DMS 273 (cell line): ENCODE measurements around the gene IFT172.
A peak's percentile ranks its signal among the peaks of the same experiment; 100 is the strongest.
"Not testable (repeated sequence)": the region's sequence is repeated elsewhere in the genome, so short reads cannot be mapped to it uniquely, and the experiment has no call there.

ENCODE experiments used
- DNase-seq: peaks from one replicate; lab custom pipeline; 2025; ENCODE audit not compliant: unreplicated experiment; lab: John Stamatoyannopoulos, UW

The IFT172 gene

DNA sequence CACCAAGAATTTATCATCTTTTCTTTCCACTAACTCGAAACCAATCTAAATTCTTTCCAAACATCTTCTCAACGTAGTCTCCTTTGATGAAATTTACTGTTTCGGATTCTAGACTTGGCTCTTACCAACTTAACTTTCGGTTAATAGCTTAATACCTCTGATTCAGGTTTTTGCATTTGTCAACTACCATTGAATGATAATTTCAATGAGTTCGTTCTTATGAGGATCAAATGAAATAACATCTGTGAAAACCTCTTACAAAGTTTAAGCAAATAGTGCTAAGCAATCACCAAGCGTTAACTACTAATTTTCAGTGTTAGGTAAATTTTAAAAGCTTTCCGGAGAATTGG is 61.7 kb downstream of the IFT172 start:
- no peak for DNase-seq

DNA sequence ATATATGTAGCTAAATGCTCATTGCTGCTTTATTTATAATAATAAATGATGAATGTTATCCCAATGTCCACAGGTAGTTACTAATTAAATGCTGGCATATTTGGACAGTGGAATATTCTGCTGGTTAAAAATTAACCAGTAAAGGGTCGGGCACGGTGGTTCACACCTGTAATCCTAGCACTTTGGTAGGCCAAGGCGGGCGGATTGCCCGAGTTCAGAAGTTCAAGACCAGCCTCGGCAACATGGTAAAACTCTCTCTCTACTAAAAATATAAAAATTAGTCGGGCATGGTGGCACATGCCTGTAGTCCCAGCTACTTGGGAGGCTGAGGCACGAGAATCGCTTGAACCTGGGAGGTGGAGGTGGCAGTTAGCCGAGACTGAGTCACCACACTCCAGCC is 64.5 kb downstream of the IFT172 start:
- not testable (repeated sequence) for DNase-seq

DNA sequence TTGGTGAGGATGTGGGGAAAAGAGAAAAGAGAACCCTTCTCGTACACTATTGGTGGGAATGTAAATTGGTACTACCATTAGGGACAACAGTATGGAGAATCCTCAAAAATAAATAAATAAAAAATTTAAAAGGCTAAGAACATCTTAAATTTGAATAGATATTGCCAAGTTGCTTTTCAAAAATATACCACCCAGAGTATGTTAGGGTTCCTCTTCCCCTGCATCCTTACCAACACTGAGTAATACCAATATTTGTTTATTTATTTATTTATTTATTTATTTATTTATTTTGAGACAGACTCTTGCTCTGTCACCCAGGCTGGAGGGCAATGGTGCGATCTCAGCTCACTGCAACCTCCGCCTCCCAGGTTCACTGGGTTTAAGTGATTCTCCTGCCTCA is 66.6 kb downstream of the IFT172 start:
- no peak for DNase-seq

DNA sequence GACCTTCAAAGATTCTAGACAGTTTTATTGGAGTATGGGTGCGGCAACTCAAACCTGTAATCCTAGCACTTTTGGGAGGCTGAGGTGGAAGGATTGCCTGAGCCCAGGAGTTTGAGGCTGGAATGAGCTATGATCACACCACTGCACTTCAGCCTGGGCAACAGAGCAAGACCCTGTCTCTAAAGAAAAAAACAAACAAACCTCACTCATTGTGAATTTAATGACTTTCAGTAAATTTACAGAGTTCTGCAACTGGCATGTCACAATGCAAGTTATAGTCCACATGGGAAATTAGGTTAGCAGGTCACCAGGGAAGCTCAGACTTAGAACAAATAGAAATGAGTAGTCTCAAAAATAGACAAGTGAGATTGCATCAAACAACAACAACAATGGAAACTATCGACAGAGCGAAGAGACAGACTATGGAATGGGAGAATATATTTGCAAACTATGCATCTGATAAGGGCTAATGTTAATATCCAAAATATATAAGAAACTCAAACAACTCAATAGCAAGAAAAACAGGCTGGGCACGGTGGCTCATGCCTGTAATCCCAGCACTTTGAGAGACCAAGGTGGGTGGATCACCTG is 67.8 kb downstream of the IFT172 start:
- no peak for DNase-seq

DNA sequence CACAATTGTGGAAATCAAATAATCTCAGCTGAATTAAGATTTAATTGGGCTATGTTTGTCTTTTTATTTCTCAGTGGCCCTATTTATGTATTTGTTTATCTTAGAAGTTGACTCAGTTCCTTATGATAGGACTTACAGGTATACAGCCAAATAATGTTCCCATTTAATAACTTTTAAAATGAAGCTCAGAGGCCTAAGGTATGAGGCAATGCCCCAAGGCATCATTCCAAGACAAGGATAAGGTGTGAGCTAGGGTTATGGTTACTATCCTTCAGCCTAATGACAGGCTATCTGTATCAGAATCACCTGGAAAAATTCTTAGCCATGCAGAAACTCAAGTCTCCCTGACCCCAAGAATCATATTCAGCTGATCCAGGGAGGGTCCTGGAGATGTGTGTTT is 68.5 kb downstream of the IFT172 start:
- DNase-seq = no peak

DNA sequence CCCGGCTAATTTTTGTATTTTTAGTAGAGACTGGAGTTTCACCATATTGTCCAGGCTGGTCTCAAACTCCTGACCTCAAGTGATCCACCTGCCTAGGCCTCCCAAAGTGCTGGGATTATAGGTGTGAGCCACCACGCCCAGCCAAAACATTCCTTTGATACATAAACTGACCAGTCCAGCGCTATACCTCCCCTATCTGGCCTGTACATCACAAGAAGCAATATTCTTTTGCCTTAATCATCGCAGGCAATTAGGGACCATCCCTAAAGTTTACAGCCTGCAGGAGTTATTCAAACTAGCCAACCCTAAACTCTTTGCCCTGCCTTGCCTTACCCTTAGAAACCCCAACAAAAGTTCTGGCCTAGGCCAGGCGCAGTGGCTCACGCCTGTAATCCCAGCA is 73.4 kb downstream of the IFT172 start:
- DNase-seq = no peak

DNA sequence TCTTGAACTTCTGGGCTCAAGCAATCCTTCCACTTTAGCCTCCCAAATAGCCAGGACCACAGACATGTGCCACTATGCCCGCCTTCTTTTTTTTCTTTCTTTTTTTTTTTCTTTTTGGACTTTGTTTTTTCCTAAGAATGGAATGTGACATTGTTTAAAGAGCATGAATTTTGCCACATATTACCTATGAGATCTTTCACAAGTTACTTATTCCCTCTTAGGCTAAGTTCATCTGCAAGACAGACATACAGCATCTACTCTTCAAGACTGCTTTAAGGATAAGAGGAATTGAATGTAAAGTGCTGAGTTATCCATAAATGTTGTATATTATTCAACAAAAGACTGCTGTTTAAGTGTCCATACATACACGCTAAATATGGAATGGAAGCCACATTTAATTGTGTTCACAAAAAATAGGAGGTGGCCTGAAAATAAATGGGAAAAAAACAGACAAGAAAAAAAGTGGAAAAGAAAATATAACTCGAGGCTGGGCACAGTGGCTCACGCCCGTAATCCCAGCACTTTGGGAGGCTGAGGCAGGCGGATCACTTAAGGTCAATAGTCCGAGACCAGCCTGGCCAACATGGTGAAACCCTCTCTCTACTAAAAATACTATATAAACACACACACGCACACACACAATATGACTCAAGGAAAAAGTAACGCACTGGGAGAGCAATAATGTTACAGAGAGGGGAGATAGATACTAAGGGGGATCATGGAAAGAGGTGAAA is 77.0 kb downstream of the IFT172 start:
- no peak for DNase-seq

DNA sequence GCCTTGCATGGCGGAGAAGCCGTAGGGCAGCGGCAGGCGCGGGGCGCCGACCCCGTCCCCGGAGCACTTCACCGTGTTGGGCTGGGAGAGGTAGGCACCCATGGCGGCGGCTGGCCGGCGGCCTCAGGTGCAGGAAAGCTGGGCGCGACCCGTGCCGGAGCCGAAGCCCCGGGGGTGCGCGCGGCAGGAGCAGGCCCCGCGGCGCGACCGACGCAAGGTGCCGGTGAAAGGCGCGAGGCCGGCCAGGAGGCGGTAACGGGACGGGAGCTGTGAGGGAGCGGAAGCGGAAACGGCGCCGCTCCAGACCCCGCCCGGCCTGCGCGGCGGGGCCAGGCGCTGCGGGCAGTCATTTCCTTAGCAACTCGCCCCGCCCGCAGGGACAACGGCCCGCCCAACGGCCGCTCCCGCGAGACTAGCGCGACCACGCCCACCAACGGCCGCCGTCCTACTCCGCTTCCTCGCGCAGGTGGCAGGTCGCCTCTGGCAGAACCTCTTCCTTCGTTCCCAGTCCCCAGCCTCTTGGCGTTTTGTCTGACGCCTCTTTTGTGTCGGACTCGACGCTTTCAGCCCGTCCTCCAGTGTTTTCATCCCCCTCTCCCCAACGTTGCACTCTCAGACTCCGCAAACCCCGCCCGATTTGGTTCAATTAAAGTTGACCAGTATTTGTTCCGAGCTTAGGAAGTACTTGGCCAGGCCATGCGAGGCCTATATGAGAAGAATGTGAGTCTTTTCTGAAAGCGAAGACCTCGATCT is 80.0 kb downstream of the IFT172 start, which contains the start of gene PPM1G:
TSS of gene PPM1G (minus strand) at position 271 of the 753 bp plus-strand sequence. CDS start at position 102, 169 bp downstream.
- peak; percentile 98 for DNase-seq

DNA sequence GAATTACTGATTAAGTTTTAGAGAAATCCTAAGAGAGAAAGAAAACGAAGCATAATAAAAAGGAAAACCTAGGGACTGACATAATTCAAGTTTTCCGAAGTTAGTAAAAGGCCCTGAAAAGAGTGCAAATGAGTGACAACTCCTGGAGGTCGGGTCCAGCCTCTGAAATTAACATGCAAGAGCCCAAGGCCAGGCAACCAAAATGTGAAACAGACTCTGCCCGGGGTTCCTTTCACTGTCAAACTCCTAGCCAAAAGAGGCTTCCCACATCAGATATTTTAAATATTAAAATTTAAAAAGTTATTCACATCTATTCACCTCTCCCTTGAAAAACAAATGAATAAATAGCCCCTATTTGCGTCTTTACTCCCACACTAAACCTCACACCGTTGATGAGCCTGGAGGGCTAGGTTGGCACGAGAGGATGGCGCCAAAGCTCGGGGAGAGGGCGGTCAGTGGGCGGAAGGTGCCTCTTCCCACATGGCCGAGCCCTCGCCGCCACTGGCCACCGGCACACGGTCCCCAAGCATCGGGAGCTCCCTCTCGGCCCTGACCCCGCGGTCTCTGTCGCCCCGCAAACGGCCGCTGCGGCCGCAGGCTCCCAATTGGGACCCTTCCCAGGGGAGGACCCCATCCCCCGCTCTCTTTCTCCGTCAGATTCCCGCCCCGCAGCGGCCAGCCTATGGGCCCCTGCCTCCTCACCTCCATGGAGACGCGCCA is 80.8 kb downstream of the IFT172 start:
- DNase-seq = peak; percentile 88

DNA sequence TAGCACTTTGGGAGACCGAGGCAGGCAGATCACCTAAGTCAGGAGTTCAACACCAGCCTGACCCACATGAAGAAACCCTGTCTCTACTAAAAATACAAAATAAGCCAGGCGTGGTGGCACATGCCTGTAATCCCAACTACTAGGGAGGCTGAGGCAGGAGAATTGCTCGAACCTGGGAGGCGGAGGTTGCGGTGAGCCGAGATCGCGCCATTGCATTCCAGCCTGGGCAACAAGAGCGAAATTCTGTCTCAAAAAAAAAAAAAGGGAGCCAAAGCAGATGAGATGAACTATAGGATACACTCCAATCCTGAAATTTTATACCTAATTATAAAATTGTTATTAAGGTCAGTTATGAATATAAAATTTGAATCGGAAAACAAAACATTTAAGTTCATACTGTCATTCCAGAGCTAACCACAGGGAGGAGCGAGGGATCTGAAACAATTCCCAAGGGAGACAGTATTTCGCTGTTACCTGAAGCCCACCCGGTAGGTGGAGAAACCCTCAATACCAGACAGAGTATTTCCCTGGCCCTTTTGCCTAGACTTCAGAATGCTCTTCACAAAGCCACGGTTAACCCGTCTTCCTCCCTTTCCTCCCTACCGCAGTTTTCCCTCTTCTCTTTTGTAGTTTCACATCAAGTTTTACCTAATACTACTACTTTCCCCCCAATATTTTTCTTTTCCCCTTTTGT is 81.6 kb downstream of the IFT172 start:
- peak; percentile 81 for DNase-seq

DNA sequence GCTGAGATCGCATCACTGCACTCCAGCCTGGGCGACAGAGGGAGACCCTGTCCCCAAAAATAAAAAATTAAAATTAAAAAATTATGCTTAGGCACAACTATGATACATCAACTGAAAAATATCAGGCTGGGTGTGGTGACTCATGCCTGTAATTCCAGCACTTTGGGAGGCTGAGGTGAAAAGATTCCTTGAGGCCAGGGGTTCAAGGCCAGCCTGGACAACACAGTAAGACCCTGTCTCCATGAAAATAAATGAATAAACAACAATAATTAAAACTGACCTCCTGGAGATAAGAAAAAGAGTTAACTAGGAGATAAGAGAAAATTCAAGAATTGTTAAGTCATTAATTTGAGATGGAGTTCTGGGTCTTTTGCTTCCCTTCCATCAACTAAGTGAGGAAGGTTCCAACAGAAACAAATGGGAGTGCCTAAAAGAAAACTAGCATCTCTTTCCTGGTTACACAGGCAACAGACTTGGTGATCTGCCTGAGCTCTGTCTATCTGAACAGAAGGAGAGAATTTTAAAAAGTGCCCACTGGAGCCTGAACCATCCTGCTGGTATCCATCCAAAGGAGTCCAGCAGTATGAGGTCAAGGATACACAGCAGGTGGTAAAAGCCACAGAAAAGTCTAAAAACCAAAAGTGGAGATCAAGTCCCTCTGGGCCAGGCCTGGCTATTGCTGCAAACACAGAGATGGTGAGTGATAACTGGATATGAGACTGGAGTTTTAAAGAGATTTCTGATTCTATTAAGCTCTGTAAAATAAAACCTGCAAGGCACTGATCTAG is 89.0 kb downstream of the IFT172 start:
- no peak for DNase-seq

DNA sequence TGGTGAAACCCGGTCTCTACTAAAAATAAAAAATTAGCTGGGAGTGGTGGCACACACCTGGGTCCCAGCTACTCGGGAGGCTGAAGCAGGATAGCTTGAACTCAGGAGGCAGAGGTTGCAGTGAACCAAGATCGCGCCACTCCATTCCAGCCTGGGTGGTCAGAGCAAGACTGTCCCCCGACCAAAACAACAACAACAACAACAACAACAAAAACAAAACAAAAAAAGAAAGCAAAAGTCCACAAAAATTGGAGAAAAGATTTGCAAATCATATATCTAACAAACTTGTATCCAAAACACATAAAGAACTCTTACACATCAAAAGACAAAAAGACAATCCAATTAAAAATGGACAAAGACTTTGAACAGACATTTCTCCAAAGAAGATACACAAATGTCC is 90.6 kb downstream of the IFT172 start:
- DNase-seq = no peak
